ENCODE measurements around the gene RSPH10B.
"Not testable (repeated sequence)": the region's sequence is repeated elsewhere in the genome, so short reads cannot be mapped to it uniquely, and the experiment has no call there.

RSPH10B gene

GRCh38 chr7:5924180-5924579 lies 46.3 kb downstream of the RSPH10B start:
- H3K4me1 ChIP-seq (ENCODE audit: control insufficient read depth, insufficient read depth, low read length); H3K36me3 ChIP-seq (ENCODE audit: control insufficient read depth, insufficient read depth, low read length); H3K9ac ChIP-seq (ENCODE audit: low read depth, low read length); H3K27ac ChIP-seq (ENCODE audit: low read depth, low read length); H3K4me3 ChIP-seq (ENCODE audit: low read depth, low read length); H3K27me3 ChIP-seq (ENCODE audit: control insufficient read depth, insufficient read depth, low read length); H3K9me3 ChIP-seq (ENCODE audit: control insufficient read depth, insufficient read depth, low read length): not testable (repeated sequence)

GRCh38 chr7:5916529-5916928 lies 54.0 kb downstream of the RSPH10B start:
- not testable (repeated sequence) for H3K4me1 ChIP-seq (ENCODE audit: control insufficient read depth, insufficient read depth, low read length); H3K9me3 ChIP-seq (ENCODE audit: control insufficient read depth, insufficient read depth, low read length); H3K27me3 ChIP-seq (ENCODE audit: control insufficient read depth, insufficient read depth, low read length); H3K27ac ChIP-seq (ENCODE audit: low read depth, low read length); H3K36me3 ChIP-seq (ENCODE audit: control insufficient read depth, insufficient read depth, low read length); H3K9ac ChIP-seq (ENCODE audit: low read depth, low read length); H3K4me3 ChIP-seq (ENCODE audit: low read depth, low read length)

GRCh38 chr7:5908835-5909234 lies 61.7 kb downstream of the RSPH10B start:
- not testable (repeated sequence) for H3K9ac ChIP-seq (ENCODE audit: low read depth, low read length); H3K9me3 ChIP-seq (ENCODE audit: control insufficient read depth, insufficient read depth, low read length)

GRCh38 chr7:5904726-5905125 lies 65.8 kb downstream of the RSPH10B start:
- not testable (repeated sequence) for H3K4me3 ChIP-seq (ENCODE audit: low read depth, low read length); H3K27ac ChIP-seq (ENCODE audit: low read depth, low read length); H3K4me1 ChIP-seq (ENCODE audit: control insufficient read depth, insufficient read depth, low read length); H3K9ac ChIP-seq (ENCODE audit: low read depth, low read length); H3K27me3 ChIP-seq (ENCODE audit: control insufficient read depth, insufficient read depth, low read length); H3K9me3 ChIP-seq (ENCODE audit: control insufficient read depth, insufficient read depth, low read length)
- H3K36me3 ChIP-seq (ENCODE audit: control insufficient read depth, insufficient read depth, low read length): peaks cover 29% of the 10 kb centered on the region

More at GRCh38 chr7:5908835-5909234, 61.7 kb downstream of the RSPH10B start:
- not testable (repeated sequence) for H3K4me3 ChIP-seq (ENCODE audit: low read depth, low read length); H3K27ac ChIP-seq (ENCODE audit: low read depth, low read length); H3K4me1 ChIP-seq (ENCODE audit: control insufficient read depth, insufficient read depth, low read length); H3K27me3 ChIP-seq (ENCODE audit: control insufficient read depth, insufficient read depth, low read length)
- peaks cover 33% of the 10 kb centered on the region for H3K36me3 ChIP-seq (ENCODE audit: control insufficient read depth, insufficient read depth, low read length)

- peaks cover 26% of the 10 kb centered on the region for H3K36me3 ChIP-seq (ENCODE audit: control insufficient read depth, insufficient read depth, low read length)
These were observed 67.5 kb downstream of the RSPH10B start for GRCh38 chr7:5903002-5903401.

GRCh38 chr7:5898480-5899224 lies 71.8 kb downstream of the RSPH10B start, which contains the start of gene CCZ1:
Gene CCZ1 (plus strand): TSS chr7:5898733. CDS start chr7:5898800, 67 bp downstream.
- H3K4me3 ChIP-seq (ENCODE audit: low read depth, low read length): peak within 1 kb of the TSS; percentile 54
- not testable (repeated sequence) for H3K27me3 ChIP-seq (ENCODE audit: control insufficient read depth, insufficient read depth, low read length); H3K9me3 ChIP-seq (ENCODE audit: control insufficient read depth, insufficient read depth, low read length); H3K9ac ChIP-seq (ENCODE audit: low read depth, low read length); H3K4me1 ChIP-seq (ENCODE audit: control insufficient read depth, insufficient read depth, low read length)
- H3K27ac ChIP-seq (ENCODE audit: low read depth, low read length): peak within 1 kb of the TSS; percentile 71
- peaks cover 12% of the 10 kb centered on the region for H3K36me3 ChIP-seq (ENCODE audit: control insufficient read depth, insufficient read depth, low read length)

More at GRCh38 chr7:5903002-5903401, 67.5 kb downstream of the RSPH10B start:
- not testable (repeated sequence) for H3K9me3 ChIP-seq (ENCODE audit: control insufficient read depth, insufficient read depth, low read length); H3K9ac ChIP-seq (ENCODE audit: low read depth, low read length); H3K27ac ChIP-seq (ENCODE audit: low read depth, low read length); H3K4me3 ChIP-seq (ENCODE audit: low read depth, low read length); H3K27me3 ChIP-seq (ENCODE audit: control insufficient read depth, insufficient read depth, low read length); H3K4me1 ChIP-seq (ENCODE audit: control insufficient read depth, insufficient read depth, low read length)

- not testable (repeated sequence) for H3K27me3 ChIP-seq (ENCODE audit: control insufficient read depth, insufficient read depth, low read length); H3K27ac ChIP-seq (ENCODE audit: low read depth, low read length); H3K4me3 ChIP-seq (ENCODE audit: low read depth, low read length); H3K4me1 ChIP-seq (ENCODE audit: control insufficient read depth, insufficient read depth, low read length); H3K9ac ChIP-seq (ENCODE audit: low read depth, low read length); H3K9me3 ChIP-seq (ENCODE audit: control insufficient read depth, insufficient read depth, low read length); H3K36me3 ChIP-seq (ENCODE audit: control insufficient read depth, insufficient read depth, low read length)
These were observed 73.0 kb downstream of the RSPH10B start for GRCh38 chr7:5897369-5897919.

- Histone ChIP-seq H3K4me1 (ENCODE audit: control insufficient read depth, insufficient read depth, low read length) (no peaks in the 10 kb centered on the region), H3K9ac (ENCODE audit: low read depth, low read length) (no peak overlapping the region), H3K27me3 (ENCODE audit: control insufficient read depth, insufficient read depth, low read length) (no peaks in the 10 kb centered on the region), H3K36me3 (ENCODE audit: control insufficient read depth, insufficient read depth, low read length) (no peaks in the 10 kb centered on the region), H3K27ac (ENCODE audit: low read depth, low read length) (no peak overlapping the region), H3K9me3 (ENCODE audit: control insufficient read depth, insufficient read depth, low read length) (no peaks in the 10 kb centered on the region), H3K4me3 (ENCODE audit: low read depth, low read length) (no peak overlapping the region)
These were observed 78.0 kb downstream of the RSPH10B start for GRCh38 chr7:5892498-5892897.

- H3K9me3 ChIP-seq (ENCODE audit: control insufficient read depth, insufficient read depth, low read length); H3K9ac ChIP-seq (ENCODE audit: low read depth, low read length); H3K27ac ChIP-seq (ENCODE audit: low read depth, low read length); H3K4me1 ChIP-seq (ENCODE audit: control insufficient read depth, insufficient read depth, low read length); H3K27me3 ChIP-seq (ENCODE audit: control insufficient read depth, insufficient read depth, low read length); H3K4me3 ChIP-seq (ENCODE audit: low read depth, low read length); H3K36me3 ChIP-seq (ENCODE audit: control insufficient read depth, insufficient read depth, low read length): not testable (repeated sequence)
These were observed 80.2 kb downstream of the RSPH10B start for GRCh38 chr7:5890244-5890643.

- not testable (repeated sequence) for H3K27me3 ChIP-seq (ENCODE audit: control insufficient read depth, insufficient read depth, low read length); H3K4me1 ChIP-seq (ENCODE audit: control insufficient read depth, insufficient read depth, low read length); H3K9ac ChIP-seq (ENCODE audit: low read depth, low read length); H3K36me3 ChIP-seq (ENCODE audit: control insufficient read depth, insufficient read depth, low read length); H3K4me3 ChIP-seq (ENCODE audit: low read depth, low read length); H3K9me3 ChIP-seq (ENCODE audit: control insufficient read depth, insufficient read depth, low read length); H3K27ac ChIP-seq (ENCODE audit: low read depth, low read length)
These were observed 82.5 kb downstream of the RSPH10B start for GRCh38 chr7:5888021-5888420.

GRCh38 chr7:5884431-5884830 lies 86.1 kb downstream of the RSPH10B start:
- not testable (repeated sequence) for H3K27me3 ChIP-seq (ENCODE audit: control insufficient read depth, insufficient read depth, low read length); H3K4me1 ChIP-seq (ENCODE audit: control insufficient read depth, insufficient read depth, low read length); H3K9me3 ChIP-seq (ENCODE audit: control insufficient read depth, insufficient read depth, low read length); H3K9ac ChIP-seq (ENCODE audit: low read depth, low read length); H3K36me3 ChIP-seq (ENCODE audit: control insufficient read depth, insufficient read depth, low read length); H3K4me3 ChIP-seq (ENCODE audit: low read depth, low read length); H3K27ac ChIP-seq (ENCODE audit: low read depth, low read length)

Measured in HUES48 (cell line).